Stimulated activated CD4-positive, alpha-beta T cell treated with anti-CD3 and anti-CD28 coated beads, Interleukin-2, amount 100 ng/mL, for 4 hours (primary cell): ENCODE measurements around the gene ZFP90.
"Not testable (repeated sequence)": the region's sequence is repeated elsewhere in the genome, so short reads cannot be mapped to it uniquely, and the experiment has no call there.

Source experiments
- DNase-seq: peaks from one replicate; pipeline ENCODE4 v3.0.0-alpha.2; 2020; ENCODE audit warnings: low read depth

The ZFP90 gene

DNA sequence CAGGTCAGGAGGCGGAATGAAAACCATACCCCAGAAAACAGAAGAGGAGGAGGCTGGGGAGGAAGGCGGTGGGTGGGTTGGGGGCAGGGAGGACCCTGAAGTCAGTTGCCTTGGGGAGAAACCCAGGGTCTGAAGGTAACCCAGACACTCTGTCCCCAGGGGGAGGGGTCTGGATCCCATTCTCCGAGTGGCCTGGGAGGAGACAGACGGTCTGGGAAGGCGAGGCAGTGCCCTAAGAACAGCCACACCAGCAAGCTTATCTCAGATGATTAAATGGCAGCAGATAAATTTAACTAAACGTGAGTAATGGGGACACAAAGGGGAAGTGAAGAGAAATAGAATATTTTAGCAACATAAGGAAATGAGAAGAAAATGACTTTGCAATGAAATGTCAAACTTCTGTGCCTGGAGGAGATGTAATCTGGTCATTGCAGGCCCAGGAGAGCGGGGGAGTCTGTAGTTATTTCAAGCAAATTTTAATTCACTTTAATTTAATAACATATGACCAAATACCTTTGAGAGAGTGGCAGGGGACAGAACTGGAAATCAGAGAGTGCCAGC, 21.4 kb upstream of the ZFP90 start:
- DNase-seq, result no peak

DNA sequence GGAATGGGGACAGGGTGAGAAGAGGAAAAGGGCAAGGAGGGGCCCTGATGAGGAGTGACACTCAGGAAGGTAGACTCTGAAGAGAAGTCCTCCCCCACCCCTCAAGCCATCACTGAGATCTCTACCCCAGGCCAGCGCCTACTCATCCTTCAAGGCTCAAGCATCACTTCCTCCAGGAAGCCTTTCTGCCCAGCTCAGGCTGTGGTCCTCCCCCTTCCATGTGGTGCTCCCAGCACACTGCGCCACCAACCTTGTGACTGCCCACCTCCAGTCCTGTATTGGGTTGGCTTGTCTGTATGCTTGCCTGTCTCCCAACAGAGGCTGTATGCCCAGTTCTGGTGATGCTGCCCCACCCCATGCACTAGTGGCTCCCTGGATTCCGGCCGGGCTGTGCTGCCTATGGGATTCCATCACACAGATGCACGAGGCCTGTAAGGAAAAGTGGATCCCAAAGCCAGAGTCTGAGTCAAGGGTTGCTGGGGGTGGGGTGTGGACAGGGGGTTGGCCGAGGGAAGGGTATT, 19.8 kb upstream of the ZFP90 start:
- DNase-seq, result no peak

DNA sequence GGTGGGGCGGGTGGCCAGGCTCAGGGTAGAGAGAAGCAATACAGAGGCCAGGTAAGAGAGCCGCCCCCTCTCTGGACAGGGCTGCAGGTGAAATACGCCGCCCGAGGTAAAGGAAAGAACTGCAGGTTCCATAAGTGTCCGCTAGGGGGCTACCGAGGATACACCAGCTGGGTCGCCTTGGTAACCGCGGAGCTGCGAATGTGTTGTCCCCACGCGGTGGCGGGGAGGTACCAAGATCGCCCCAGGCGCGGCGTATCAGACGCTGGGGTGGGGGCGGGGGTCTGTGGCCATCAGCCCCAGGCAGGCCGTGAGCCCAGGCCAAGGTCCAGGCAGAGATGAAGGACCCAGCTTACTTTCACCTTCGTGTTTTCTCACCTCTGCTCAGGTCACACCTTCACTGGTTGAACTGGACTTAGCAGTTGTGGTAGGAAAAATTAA, 18.4 kb upstream of the ZFP90 start:
- DNase-seq, result peak; percentile 78

DNA sequence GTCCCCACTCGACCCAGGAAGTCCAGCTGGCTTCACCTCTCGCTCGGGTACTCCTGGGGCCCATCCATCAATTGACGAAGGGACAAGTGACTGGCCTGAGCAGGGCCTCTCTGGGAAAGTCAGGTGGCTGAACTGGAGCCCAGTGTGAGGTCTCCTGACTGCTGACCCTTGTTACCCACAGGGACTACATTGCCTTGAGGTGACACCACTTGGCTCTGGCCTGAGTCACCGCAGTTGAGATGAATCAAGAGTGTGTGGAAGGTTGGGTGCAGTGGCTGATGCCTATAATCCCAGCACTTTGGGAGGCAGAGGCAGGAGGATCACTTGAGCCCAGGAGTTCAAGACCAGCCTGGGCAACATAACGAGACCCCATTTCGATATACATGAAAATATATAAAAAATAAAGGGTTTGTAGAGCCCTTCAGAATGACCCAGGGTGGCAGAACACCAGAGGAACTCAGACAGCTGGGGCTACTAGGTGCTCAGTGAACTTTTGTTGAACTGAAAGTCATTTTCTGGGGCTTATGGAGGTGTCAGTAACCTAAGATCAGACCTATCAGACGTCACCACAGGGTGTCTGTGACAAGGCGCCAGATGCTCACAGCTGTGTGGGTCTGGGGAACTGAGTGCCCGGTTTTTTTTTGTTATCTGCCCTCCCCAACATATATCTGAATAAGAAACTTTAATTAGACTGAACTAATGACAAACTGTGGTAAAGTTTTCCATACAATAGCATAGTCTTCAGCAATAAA, 14.8 kb upstream of the ZFP90 start:
- DNase-seq, result no peak

DNA sequence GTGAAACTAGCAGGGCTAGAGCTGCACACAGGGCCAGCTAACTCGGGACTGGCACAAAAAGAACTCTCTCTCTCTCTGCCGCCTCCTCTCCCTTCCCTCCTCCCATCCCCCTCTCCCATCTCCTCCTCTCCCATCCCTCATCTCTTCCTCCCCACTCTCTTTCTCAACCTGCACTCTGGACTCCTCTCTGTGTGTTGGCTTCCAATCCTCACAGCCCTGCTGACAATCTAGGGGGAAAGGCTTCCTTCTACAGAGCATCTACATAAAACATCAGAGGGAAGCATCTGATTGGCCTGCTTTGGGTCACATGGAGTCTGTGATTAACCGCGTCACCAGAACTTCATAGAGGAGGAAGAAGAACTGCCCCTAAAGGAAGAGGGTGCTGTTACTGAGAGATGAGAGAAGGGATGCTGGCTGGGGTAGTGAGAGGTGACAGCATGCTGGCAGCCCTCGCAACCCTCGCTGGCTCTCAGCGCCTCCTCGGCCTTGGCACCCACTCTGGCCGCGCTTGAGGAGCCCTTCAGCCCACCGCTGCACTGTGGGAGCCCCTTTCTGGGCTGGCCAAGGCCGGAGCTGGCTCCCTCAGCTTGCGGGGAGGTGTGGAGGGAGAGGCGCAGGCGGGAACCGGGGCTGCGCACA, 12.8 kb upstream of the ZFP90 start:
- no peak for DNase-seq

DNA sequence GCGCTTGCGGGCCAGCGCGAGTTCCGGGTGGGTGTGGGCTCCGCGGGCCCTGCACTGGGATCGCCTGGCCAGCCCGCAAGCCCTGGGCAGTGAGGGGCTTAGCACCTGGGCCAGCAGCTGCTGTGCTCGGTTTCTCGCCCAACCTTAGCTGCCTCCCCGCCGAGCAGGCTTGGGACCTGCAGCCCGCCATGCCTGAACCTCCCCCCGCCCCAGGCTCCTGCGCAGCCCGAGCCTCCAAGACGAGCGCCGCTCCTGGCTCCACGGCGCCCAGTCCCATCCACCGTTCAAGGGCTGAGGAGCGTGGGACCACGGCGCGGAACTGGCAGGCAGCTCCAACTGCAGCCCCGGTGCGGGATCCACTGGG, 12.3 kb upstream of the ZFP90 start:
- DNase-seq, result no peak

DNA sequence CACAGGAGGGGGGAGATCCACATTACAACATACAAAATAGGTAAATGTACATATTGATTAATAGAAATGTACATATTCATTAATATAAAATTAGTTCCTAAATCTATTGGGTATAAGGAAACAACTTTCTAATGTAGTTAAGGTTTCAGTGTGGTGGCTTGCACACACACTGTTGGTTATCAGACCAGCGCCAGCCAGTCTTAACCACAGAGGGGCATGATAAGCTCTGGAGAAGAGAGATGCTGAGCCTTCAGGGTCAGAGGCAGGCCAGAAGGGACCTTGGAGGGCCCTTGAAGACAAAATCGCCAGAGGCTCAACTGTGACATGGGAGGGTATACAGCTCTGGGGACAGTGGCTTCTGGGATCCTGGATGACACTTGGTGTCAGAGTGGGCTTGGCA, 10.9 kb upstream of the ZFP90 start:
- DNase-seq, result no peak

DNA sequence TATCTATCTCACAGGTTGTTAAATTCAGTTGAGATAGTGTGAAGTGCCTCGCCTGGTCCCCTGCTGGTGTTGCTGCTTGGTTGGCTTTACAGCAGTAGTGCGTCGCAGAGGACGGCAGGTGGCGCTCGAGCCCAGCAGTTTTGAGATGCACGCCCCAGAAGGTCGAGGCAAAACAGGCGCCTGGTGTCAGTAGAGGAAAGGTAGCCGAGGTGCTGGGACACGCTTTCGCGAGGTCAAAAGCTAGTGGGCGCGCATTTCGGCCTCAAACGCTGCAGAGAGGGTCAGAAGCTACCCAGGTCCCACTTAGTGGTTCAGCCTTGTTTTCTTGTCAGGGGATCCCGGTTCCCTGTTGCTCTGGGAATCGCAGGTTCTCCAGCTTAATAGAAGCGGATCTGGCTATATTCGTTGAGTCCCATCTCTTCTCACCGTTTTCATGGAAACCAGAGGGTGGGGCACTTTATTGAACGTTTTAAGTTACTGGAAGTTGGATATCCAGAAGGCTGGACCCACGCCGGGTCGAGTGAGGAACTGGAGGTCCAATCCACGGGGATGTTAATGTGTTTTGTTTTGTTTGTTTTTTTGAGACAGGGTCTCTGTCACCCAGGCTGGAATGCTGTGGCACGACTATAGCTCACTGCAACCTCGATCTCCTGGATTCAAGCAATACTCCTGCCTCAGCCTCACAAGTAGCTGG, 10.3 kb upstream of the ZFP90 start:
- peak; percentile 80 for DNase-seq

DNA sequence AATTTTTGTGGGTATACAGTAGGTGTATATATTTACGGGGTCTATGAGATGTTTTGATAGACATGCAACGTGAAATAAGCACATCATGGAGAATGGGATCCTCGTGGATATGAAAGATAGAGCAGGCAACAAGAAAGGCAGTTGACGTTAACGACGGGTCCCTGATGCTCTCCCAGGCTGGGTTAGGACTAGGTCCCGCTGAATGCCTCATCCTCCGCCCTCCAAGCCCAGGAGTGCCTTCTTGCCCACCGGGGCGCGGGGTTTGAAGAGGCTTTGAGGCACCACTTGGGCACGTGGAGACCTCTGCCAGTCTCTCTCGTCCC, 9.5 kb upstream of the ZFP90 start:
- DNase-seq, result no peak

DNA sequence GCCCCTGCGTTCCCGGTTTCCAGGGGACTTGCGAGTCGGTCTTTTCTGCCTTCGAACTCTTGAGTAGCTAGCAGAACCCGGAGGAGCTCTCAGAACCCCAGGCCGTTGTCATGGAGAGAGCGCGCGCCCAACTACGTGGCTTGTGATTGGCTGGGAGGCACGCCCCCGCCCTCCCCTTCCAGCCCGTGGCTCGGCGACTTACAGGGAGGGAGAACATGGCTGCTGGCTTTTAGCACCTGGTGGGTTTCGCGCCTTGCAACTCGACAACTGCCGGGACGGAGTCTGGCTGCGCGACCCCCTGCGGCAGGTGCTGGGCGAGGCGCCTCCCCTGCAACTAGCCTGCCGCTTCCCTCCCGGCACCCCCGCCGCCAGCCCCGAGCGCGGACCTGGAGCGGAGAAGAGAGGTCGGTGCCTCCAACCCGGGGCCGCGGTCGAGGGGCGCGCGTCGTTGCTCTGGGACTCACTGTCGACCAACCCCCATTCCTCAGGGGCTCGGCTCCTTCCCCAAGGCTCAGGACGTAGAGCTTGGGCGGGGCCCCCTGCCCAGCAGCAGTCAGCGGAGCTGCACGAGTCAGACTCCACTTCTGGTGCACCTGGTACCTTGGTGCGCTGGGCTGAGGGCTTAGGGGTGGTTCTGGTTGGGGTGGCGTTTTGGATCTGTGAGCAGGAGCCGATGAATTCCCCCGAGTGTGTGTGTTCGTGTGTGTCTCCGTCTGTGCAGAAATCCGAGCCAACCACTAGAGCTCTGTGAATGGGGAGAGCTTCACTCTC, 9.0 kb upstream of the ZFP90 start:
- DNase-seq, result peak; percentile 90

DNA sequence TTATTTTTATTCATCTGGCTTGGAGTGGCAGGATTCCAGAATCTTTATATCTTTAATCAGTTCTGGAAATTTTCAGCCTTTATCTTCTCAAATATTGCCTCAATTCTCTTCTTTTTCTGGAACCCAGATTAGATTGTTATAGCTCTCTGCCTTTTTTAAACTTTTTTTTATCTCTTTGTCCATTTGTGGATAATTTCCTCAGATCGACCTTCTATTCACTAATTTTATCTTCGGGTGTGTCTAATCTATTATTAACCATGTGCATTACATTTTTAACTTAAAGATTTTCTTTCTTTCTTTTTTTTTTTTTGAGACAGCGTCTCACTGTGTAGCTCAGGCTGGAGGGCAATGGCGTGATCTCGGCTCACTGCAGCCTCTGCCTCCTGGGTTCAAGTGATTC, 5.2 kb upstream of the ZFP90 start:
- no peak for DNase-seq

DNA sequence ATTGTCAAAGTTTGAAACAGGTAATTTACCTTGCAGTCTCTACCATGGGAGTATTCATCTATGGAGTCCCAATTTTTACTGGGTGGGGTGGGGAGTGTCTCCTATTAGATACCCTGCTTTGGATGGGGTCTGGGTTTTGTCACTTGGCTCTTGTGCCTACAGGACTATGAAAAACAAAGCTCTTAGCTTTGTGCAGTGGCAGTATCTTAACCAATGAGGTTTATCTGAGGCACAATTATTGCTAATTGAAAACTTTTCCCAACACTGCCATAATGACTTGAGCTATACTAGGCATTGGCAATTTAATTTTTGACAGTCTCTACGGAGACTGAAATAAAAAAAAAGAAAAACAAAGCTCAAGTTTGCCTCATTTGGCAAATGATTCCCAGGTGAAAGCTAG, 3.8 kb upstream of the ZFP90 start:
- DNase-seq, result no peak

DNA sequence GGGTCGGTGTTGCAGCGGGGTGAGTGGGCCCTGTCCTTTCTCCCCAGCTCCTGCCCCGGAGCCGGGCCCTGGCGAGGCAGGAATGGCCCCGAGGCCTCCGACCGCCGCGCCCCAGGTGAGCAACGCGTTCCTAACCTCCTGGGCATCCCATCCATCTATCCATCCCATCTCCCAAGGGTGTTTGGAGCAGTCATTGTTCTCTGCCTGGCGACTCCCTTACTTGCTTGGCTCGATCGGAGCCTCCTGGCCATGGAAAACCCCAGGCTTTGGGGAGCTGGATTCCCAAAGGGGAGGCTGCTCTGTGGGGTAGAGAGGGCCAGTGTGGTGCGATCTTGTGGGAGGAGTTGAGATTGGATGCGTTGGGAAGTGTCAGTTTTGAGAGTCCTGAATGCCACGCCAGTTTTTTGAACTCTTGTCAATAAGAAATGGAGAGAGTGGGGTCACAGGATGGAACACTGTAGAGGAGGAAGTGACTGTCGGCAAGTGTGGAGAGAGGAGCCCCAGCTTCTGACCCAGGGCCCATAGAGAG, 684 bp downstream of the ZFP90 start:
- DNase-seq, result no peak

DNA sequence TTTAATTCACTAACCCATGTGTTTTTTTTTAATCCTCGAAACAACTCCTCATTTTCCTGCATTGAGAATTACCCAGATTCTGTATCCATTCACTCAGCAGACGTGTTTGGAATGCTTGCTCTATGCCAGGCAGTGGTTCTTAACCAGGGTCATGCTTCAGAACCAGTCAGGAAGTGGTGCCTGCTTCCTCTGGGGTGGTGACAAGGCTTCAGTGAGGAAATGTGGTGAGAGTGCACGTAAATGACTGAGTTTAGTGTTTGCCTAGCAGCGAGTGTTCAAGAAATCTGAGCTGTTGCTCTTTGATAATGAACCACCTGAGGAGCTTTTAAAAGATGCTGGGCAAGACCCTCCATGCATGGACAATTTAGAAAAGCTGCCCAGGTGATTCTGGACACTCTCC, 9.9 kb downstream of the ZFP90 start:
- no peak for DNase-seq

DNA sequence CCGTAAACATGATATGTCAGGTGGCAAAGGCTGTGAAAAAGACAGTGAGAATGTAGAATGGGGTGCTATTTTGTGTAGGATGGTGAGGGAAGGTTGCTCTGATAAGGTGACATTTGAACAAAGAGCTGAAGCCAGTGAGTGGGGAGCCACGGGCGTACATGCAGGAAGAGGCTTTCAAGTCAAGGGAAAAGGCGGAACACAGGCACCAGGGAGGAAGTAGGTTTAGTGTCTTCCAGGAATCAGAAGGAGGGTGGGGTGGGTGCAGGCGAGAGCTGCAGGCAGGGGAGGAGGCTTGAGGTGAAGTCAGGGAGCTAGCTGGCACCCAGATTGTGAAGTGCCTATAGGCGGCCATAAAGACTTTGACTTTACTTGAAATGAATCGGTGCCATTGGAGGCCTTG, 14.1 kb downstream of the ZFP90 start:
- no peak for DNase-seq

DNA sequence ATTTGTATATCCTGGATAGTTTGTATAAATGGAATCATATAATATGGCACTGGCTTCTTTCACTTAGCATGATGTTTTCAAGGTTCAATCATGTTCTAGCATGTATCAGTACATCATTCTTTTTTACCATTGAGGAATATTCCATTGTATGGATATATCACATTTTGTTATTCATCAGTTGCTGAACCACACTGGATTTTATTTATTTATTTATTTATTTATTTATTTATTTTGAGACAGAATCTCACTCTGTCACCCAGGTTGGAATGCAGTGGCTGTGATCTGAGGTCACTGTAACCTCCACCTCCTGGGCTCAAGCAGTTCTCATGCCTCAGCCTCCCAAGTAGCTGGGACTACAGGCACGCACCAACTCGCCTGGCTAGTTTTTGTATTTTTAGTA, 21.2 kb downstream of the ZFP90 start:
- DNase-seq, result not testable (repeated sequence)

DNA sequence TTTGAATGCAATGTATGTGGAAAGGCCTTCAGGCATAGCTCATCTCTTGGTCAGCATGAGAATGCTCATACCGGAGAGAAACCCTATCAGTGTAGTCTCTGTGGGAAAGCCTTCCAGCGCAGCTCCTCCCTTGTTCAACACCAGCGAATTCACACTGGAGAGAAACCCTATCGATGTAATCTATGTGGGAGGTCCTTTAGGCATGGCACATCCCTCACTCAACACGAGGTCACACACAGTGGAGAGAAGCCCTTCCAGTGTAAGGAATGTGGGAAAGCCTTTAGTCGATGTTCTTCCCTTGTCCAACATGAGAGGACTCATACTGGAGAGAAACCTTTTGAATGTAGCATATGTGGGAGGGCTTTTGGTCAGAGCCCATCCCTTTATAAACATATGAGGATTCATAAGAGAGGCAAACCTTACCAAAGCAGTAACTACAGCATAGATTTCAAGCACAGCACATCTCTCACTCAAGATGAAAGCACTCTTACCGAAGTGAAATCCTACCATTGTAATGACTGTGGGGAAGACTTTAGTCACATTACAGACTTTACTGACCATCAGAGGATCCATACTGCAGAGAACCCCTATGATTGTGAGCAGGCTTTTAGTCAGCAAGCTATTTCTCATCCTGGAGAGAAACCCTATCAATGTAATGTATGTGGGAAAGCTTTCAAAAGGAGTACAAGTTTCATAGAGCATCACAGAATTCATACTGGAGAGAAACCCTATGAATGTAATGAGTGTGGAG, 24.7 kb downstream of the ZFP90 start:
- DNase-seq, result no peak

DNA sequence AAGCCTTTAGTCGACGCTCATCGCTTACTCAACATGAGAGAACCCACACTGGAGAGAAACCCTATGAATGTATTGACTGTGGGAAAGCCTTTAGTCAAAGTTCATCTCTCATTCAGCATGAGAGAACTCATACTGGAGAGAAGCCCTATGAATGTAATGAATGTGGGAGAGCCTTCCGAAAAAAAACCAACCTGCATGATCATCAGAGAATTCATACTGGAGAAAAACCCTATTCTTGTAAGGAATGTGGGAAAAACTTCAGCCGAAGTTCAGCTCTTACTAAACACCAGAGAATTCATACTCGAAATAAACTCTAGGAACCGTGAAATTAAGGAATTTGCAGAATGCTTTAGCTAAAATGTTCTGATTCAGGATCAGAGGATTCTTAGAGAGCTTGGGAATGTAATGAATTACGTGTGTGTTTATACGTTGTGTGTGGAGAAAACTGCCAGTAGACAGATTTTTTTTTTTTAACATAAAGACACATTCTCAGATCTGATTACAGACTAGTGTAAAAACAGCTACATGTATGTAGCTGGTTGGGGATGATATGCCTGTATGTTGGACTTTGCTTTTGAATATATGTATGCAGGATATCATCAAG, 25.4 kb downstream of the ZFP90 start:
- no peak for DNase-seq

DNA sequence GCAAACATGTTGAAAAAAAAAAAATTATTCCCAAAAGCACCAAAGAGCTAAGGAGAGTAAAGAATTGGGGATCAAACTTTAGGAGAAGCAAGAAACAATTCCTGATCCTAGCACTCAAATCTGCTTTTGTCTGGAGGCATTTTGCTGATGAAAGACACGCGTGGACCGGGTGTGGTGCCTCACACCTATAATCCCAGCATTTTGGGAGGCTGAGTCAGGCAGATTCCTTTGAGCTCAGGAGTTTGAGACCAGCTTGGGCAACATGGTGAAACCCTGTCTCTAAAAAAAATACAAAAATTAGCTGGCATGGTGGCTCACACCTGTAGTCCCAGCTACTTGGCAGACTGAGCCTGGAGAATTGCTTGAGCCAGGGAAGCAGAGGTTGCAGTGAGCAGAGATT, 35.4 kb downstream of the ZFP90 start:
- DNase-seq, result no peak

DNA sequence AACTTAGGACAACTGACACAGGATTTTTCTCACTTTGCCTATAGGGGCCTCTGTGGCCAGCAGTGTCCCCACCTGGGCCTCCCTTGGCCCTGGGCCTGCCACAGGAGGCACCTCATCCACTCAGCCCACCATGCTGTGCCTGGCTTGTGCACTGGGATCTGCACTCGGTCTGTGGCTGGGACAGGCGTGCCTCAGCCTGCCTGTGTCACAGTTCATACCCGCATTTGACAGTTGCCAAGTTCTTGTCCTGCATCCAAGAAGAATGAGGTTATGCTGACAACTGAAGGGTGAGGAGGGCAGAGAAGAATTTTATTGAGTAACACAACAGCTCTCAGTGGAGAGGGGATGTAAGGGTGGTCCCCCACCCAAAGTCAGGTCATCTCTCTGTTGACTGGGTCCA, 36.0 kb downstream of the ZFP90 start:
- DNase-seq, result no peak

DNA sequence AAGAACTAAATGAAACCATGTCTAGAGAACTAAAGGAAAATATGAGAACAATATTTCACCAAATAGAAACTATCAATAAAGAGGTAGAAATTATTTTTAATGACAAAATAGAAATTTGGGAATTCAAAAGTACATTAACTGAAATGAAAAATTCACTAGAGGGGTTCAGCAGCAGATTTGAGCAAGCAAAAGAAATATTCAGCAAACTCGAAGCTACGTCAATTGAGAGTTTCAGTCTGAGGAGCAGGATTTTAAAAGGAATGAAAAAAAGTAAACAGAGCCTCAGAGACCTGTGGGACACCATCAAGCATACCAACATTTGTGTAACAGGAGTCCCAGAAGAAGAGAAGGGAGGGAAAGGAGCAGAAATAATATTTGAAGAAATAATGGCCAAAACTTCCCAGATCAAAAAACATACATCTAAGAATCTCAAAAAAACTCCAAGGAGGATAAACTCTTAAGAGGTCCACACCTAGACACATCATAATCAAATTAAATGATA, 38.3 kb downstream of the ZFP90 start:
- DNase-seq, result no peak
